Pancreas (tissue), 10 donors: ENCODE results near the gene KCNIP2. TPM values are rescaled to one million over a fixed set of nuclear protein-coding genes. Genes with fewer than 3 reads are reported as not detected.
A peak's percentile ranks its signal among the peaks of the same experiment; 100 is the strongest.

ENCODE experiments used
- ATAC-seq, 4 donors: fragments of 200-7000 bp; cut with Tn5 transposase; one replicate each; pipeline versions ENCODE4 v1.8.0 to v1.9.1; 2020; ENCODE audit warnings: mild to moderate bottlenecking in 4 of 4, moderate library complexity in 4 of 4
- DNase-seq, 6 donors: peaks; one replicate each; pipeline ENCODE4 v3.0.0-alpha.2; 2020
- FAIRE-seq: peaks from 2 replicates; lab custom pipeline; 2012; peaks lifted over from hg19 to GRCh38; lab: Jason Lieb, UNC
- H3K27ac ChIP-seq, 4 donors: fragments of 200-600 bp; sonication (generic); 1 replicate in 3 of 4; 2 replicates in 1 of 4; pipeline versions ENCODE4 v1.5.0 to v1.8.0; 2020
- H3K27me3 ChIP-seq, 4 donors: fragments of 200-600 bp; one replicate each; pipeline ENCODE4 v1.8.0; 2021
- H3K36me3 ChIP-seq, 3 donors: fragments of 200-600 bp; sonication (generic) in 1 of 3; one replicate each; pipeline versions ENCODE4 v1.5.0 to v1.8.0; 2020 to 2021
- H3K4me1 ChIP-seq, 3 donors: fragments of 200-600 bp; one replicate each; pipeline ENCODE4 v1.8.0; 2021
- H3K4me3 ChIP-seq, 4 donors: fragments of 200-600 bp; sonication (generic) in 2 of 4; one replicate each; pipeline versions ENCODE4 v1.5.0 to v1.8.0; 2020 to 2021
- H3K9me3 ChIP-seq, 4 donors: fragments of 200-600 bp; one replicate each; pipeline ENCODE4 v1.8.0; 2021
- CTCF ChIP-seq, 4 donors: fragments of 200-600 bp; sonication (generic) in 3 of 4; IDR thresholded peaks; one replicate each; pipeline versions ENCODE4 v1.5.0 to v1.8.0; 2021; ENCODE audit warnings: antibody characterized with exemption in 4 of 4
- WGBS, 2 donors: extraction: QIAGEN DNeasy Blood & Tissue Kit; methylation state at CpG; one replicate each; pipeline ENCODE4 v1.1.7; 2013; 5-methylcytosine and 5-hydroxymethylcytosine counted together
- intact Hi-C, 3 donors: fragments of 100-400 bp; cut with DNase I; formaldehyde crosslinking; loops; one replicate each; pipeline versions ENCODE4 v1.11.1 to v1.14.2; 2022
- polyA plus RNA-seq, 2 donors: library from polyadenylated mRNA; stranded (reverse); fragments of 200-250 nt; gene quantifications; one replicate each; pipeline ENCODE4 v1.2.3, GENCODE V29; 2013
- total RNA-seq, 6 donors: library from RNA; stranded (reverse); fragmentation: NEBNext Ultra II Directional in 4 of 6; extraction: Animal tissue kit (Norgen Biotek cat#: 25700) in 4 of 6; gene quantifications; one replicate each; pipeline versions ENCODE4 v1.2.1 to v1.2.4, GENCODE V29; 2021 to 2023
- donor health status: healthy with polysubstance abuse.
- donor health status: DM: no; HTN: no; CAD: no; lungs with moderate emphysema.
- donor health status: DM: no; HTN: no; CAD: no.
- donor health status: control.
- donor health status: control.
- donor health status: Bipolar disorder and iron deficiency.
- donor health status: DM: yes; HTN: yes; CAD: no.
- donor health status: DM: no; HTN: no; CAD: no.
- donor health status: DM: no; HTN: no; CAD: no.
- donor health status: DM: yes; HTN: yes; CAD: no.

The KCNIP2 gene
- total and polyA plus RNA-seq, 8 donors, result 0.67 to 3.0 (median 1.5) TPM

GRCh38 chr10:101781984-101782810 lies 61.4 kb downstream of the KCNIP2 start:
- FAIRE-seq (no peak), ATAC-seq (no peak), DNase-seq (no peak)
- intact Hi-C loops, result loop anchor here in 1 of 3 donors (5.0 to 10.0 kb wide), 2 partner anchors 180 to 567 kb away; no protein-coding TSS in a partner anchor
- Histone ChIP-seq H3K4me3 (peak overlapping the region; percentile 24 to 71 (median 47)), H3K4me1 (peaks cover 3 to 19% (median 16%) of the 10 kb centered on the region in 3 donors), H3K27ac (no peak overlapping the region), H3K27me3 (no peaks in the 10 kb centered on the region), H3K9me3 (no peaks in the 10 kb centered on the region), H3K36me3 (peaks cover 0 to 22% (median 8%) of the 10 kb centered on the region in 3 donors)
- no peak for TF ChIP-seq CTCF (IDR thresholded peaks at IDR 0.05)
- 45 to 46% methylated on average over 13 to 17 of the region's 17 CpGs for WGBS, 2 donors

GRCh38 chr10:101781655-101781983 lies 62.0 kb downstream of the KCNIP2 start:
- intact Hi-C loops, result loop anchor here in 1 of 3 donors (5.0 to 10.0 kb wide), 2 partner anchors 179 to 567 kb away; no protein-coding TSS in a partner anchor
- 74 to 81% methylated on average over 7 of the region's 7 CpGs for WGBS, 2 donors

GRCh38 chr10:101780818-101781654 lies 62.6 kb downstream of the KCNIP2 start:
- Histone ChIP-seq H3K27me3 (peaks cover 0 to 3% (median 1%) of the 10 kb centered on the region in 4 donors), H3K4me3 (no peak overlapping the region), H3K9me3 (no peaks in the 10 kb centered on the region), H3K27ac (no peak overlapping the region), H3K4me1 (peaks cover 3 to 20% (median 19%) of the 10 kb centered on the region in 3 donors), H3K36me3 (peaks cover 0 to 12% (median 0%) of the 10 kb centered on the region in 3 donors)
- ATAC-seq (peak; percentile 57 to 67 (median 64)), FAIRE-seq (no peak), DNase-seq (peak; percentile 43 to 88 (median 70))
- WGBS, 2 donors, result 49 to 52% methylated on average over 14 of the region's 14 CpGs
- TF ChIP-seq CTCF (IDR thresholded peaks at IDR 0.05), result peak; percentile 85 to 91 (median 88)
- intact Hi-C loops, result loop anchor here in 1 of 3 donors (5.0 to 10.0 kb wide), 2 partner anchors 179 to 566 kb away; no protein-coding TSS in a partner anchor

More at GRCh38 chr10:101781655-101781983, 62.0 kb downstream of the KCNIP2 start:
- TF ChIP-seq CTCF (IDR thresholded peaks at IDR 0.05), result no peak
- H3K4me3 ChIP-seq, result no peak overlapping the region
- FAIRE-seq (no peak), ATAC-seq (no peak), DNase-seq (no peak)
- no peak overlapping the region for H3K27ac ChIP-seq
- peaks cover 0 to 16% (median 6%) of the 10 kb centered on the region in 3 donors for H3K36me3 ChIP-seq
- no peaks in the 10 kb centered on the region for H3K9me3 ChIP-seq
- H3K4me1 ChIP-seq, result peaks cover 3 to 19% (median 16%) of the 10 kb centered on the region in 3 donors
- no peaks in the 10 kb centered on the region for H3K27me3 ChIP-seq

- no peak for TF ChIP-seq CTCF (IDR thresholded peaks at IDR 0.05)
- intact Hi-C loops, result loop anchor here in 1 of 3 donors (5.0 to 10.0 kb wide), 2 partner anchors 178 to 566 kb away; no protein-coding TSS in a partner anchor
- Histone ChIP-seq H3K4me3 (peak overlapping the region in 3 of 4 donors; percentile 26 to 46 (median 29)), H3K4me1 (peaks cover 3 to 23% (median 21%) of the 10 kb centered on the region in 3 donors), H3K36me3 (peaks cover 0 to 5% (median 0%) of the 10 kb centered on the region in 3 donors), H3K9me3 (no peaks in the 10 kb centered on the region), H3K27ac (no peak overlapping the region), H3K27me3 (peaks cover 0 to 5% (median 1%) of the 10 kb centered on the region in 4 donors)
- FAIRE-seq, result no peak
- WGBS, 2 donors, result 17% methylated on average over 17 of the region's 17 CpGs
- DNase-seq, result no peak
- ATAC-seq, result no peak
Observed at GRCh38 chr10:101780187-101780817, 63.3 kb downstream of the KCNIP2 start.
